GM12891 (cell line): ENCODE measurements around the gene BRI3BP.

Source experiments
- PAX5 ChIP-seq: IDR thresholded peaks from 2 replicates; pipeline ENCODE4 v1.6.1; 2011; ENCODE audit warnings: low read length, moderate library complexity, mild to moderate bottlenecking; ENCODE audit not compliant: insufficient read depth, severe bottlenecking
- POLR2A ChIP-seq: IDR thresholded peaks from 2 replicates; pipeline ENCODE4 v1.6.1; 2011; ENCODE audit warnings: low read depth, low read length, control low read depth
- POLR2AphosphoS5 ChIP-seq: IDR thresholded peaks from 2 replicates; pipeline ENCODE4 v1.6.1; 2011; ENCODE audit warnings: low read depth, low read length, control low read depth
- TAF1 ChIP-seq: IDR thresholded peaks from 2 replicates; pipeline ENCODE4 v1.6.1; 2011; ENCODE audit warnings: low read depth, low read length, control low read depth

GRCh38 chr12:125013816-125014442 lies 20.5 kb downstream of the BRI3BP start:
- no peak for TF ChIP-seq POLR2AphosphoS5
- no peak for TF ChIP-seq POLR2A
- TF ChIP-seq TAF1: no peak
- TF ChIP-seq PAX5: no peak
